Activated CD8-positive, alpha-beta memory T cell treated with anti-CD3 and anti-CD28 coated beads for 36 hours (primary cell): ENCODE results near the gene SPOCK1. TPM values are rescaled to one million over a fixed set of nuclear protein-coding genes. Genes with fewer than 3 reads are reported as not detected.

Source experiments
- CTCF ChIA-PET: fragments of 350-600 bp; sonication (Branson Sonifier 250); formaldehyde crosslinking; loops from one replicate; lab custom pipeline; 2021; ENCODE audit warnings: antibody characterized with exemption; lab: Charles Lee
- POLR2A ChIA-PET: fragments of 350-600 bp; sonication (Branson Sonifier 250); formaldehyde crosslinking; loops from one replicate; lab custom pipeline; 2021; ENCODE audit warnings: antibody characterized with exemption; lab: Charles Lee
- total RNA-seq, 2 experiments: library from RNA; stranded (reverse); gene quantifications; one replicate each; pipeline ENCODE4 v1.2.3, GENCODE V29; 2021

The SPOCK1 gene
- total RNA-seq, 2 experiments from 2014 or later: not detected

GRCh38 chr5:137084016-137084415 is 415.1 kb downstream of the SPOCK1 start:
- ChIA-PET POLR2A (no interaction called here), CTCF (no interaction called here)

- ChIA-PET CTCF (no interaction called here), POLR2A (no interaction called here)
Measured at GRCh38 chr5:137082951-137083350, 416.2 kb downstream of the SPOCK1 start.

- POLR2A ChIA-PET: no interaction called here
- CTCF ChIA-PET: no interaction called here
Measured at GRCh38 chr5:137078171-137078665, 420.9 kb downstream of the SPOCK1 start.

GRCh38 chr5:137075163-137075970 is 423.8 kb downstream of the SPOCK1 start:
- POLR2A ChIA-PET: no interaction called here
- CTCF ChIA-PET: no interaction called here

GRCh38 chr5:137073189-137073588 is 425.9 kb downstream of the SPOCK1 start:
- ChIA-PET CTCF (no interaction called here), POLR2A (no interaction called here)

- POLR2A ChIA-PET: no interaction called here
- CTCF ChIA-PET: no interaction called here
Measured at GRCh38 chr5:137072361-137073115, 426.6 kb downstream of the SPOCK1 start.

GRCh38 chr5:137071931-137072330 is 427.2 kb downstream of the SPOCK1 start:
- ChIA-PET POLR2A (no interaction called here), CTCF (no interaction called here)

- ChIA-PET POLR2A (no interaction called here), CTCF (no interaction called here)
Measured at GRCh38 chr5:137071526-137071925, 427.6 kb downstream of the SPOCK1 start.

GRCh38 chr5:137070521-137070920 is 428.6 kb downstream of the SPOCK1 start:
- ChIA-PET POLR2A (no interaction called here), CTCF (interaction anchor here (0.6 kb wide), 1 partner anchor 642 kb away, joined by 3 read pairs; no protein-coding TSS in a partner anchor)

GRCh38 chr5:137069358-137069757 is 429.8 kb downstream of the SPOCK1 start:
- CTCF ChIA-PET: no interaction called here

GRCh38 chr5:137061382-137061781 is 437.7 kb downstream of the SPOCK1 start:
- POLR2A ChIA-PET: no interaction called here
- CTCF ChIA-PET: no interaction called here

More at GRCh38 chr5:137069358-137069757, 429.8 kb downstream of the SPOCK1 start:
- POLR2A ChIA-PET: no interaction called here

- CTCF ChIA-PET: no interaction called here
- POLR2A ChIA-PET: no interaction called here
Measured at GRCh38 chr5:137058089-137058488, 441.0 kb downstream of the SPOCK1 start.

- POLR2A ChIA-PET: no interaction called here
- CTCF ChIA-PET: no interaction called here
Measured at GRCh38 chr5:137056676-137057075, 442.4 kb downstream of the SPOCK1 start.

GRCh38 chr5:137055271-137055872 is 443.8 kb downstream of the SPOCK1 start:
- POLR2A ChIA-PET: no interaction called here
- CTCF ChIA-PET: no interaction called here

- ChIA-PET POLR2A (no interaction called here), CTCF (no interaction called here)
Measured at GRCh38 chr5:137054792-137055191, 444.3 kb downstream of the SPOCK1 start.

GRCh38 chr5:137054335-137054734 is 444.8 kb downstream of the SPOCK1 start:
- ChIA-PET CTCF (no interaction called here), POLR2A (no interaction called here)

- CTCF ChIA-PET: no interaction called here
- POLR2A ChIA-PET: no interaction called here
Measured at GRCh38 chr5:137051161-137051560, 448.0 kb downstream of the SPOCK1 start.

GRCh38 chr5:137040641-137041340 is 458.3 kb downstream of the SPOCK1 start:
- CTCF ChIA-PET: no interaction called here
- POLR2A ChIA-PET: no interaction called here

GRCh38 chr5:137040024-137040423 is 459.1 kb downstream of the SPOCK1 start:
- ChIA-PET CTCF (no interaction called here), POLR2A (no interaction called here)

GRCh38 chr5:137037848-137038247 is 461.3 kb downstream of the SPOCK1 start:
- ChIA-PET POLR2A (no interaction called here), CTCF (no interaction called here)
